Activated T-helper 17 cell treated with anti-CD3 and anti-CD28 coated beads, Interleukin-2, amount 50 U/mL, for 72 hours (primary cell): ENCODE data around the gene HSBP1. TPM values are rescaled to one million over a fixed set of nuclear protein-coding genes. Genes with fewer than 3 reads are reported as not detected.
A peak's percentile ranks its signal among the peaks of the same experiment; 100 is the strongest.

Experiments used
- ATAC-seq: fragments of 150-1000 bp; cut with Tn5 transposase; replicated peaks from 2 replicates; pipeline ENCODE4 v1.10.0; 2021; ENCODE audit warnings: mild to moderate bottlenecking, moderate library complexity
- H3K27ac Mint-ChIP-seq: one replicate; pipeline ENCODE4 v1.8.0; 2022; ENCODE audit warnings: mixed read lengths
- H3K27me3 Mint-ChIP-seq: one replicate; pipeline ENCODE4 v1.8.0; 2022; ENCODE audit warnings: mixed read lengths
- H3K36me3 Mint-ChIP-seq: one replicate; pipeline ENCODE4 v1.8.0; 2022; ENCODE audit warnings: low read depth, mild to moderate bottlenecking, mixed read lengths
- H3K4me1 Mint-ChIP-seq: one replicate; pipeline ENCODE4 v1.8.0; 2022; ENCODE audit warnings: mixed read lengths
- H3K4me3 Mint-ChIP-seq: one replicate; pipeline ENCODE4 v1.8.0; 2022; ENCODE audit warnings: mild to moderate bottlenecking, mixed read lengths
- H3K9me3 Mint-ChIP-seq: one replicate; pipeline ENCODE4 v1.8.0; 2022; ENCODE audit warnings: mixed read lengths
- total RNA-seq, 2 donors: library from RNA; stranded (reverse); gene quantifications; one replicate each; pipeline ENCODE4 v1.2.3, GENCODE V29; 2022

The HSBP1 gene
- total RNA-seq, 2 donors from 2014 or later: 47.9 to 75.3 TPM

DNA sequence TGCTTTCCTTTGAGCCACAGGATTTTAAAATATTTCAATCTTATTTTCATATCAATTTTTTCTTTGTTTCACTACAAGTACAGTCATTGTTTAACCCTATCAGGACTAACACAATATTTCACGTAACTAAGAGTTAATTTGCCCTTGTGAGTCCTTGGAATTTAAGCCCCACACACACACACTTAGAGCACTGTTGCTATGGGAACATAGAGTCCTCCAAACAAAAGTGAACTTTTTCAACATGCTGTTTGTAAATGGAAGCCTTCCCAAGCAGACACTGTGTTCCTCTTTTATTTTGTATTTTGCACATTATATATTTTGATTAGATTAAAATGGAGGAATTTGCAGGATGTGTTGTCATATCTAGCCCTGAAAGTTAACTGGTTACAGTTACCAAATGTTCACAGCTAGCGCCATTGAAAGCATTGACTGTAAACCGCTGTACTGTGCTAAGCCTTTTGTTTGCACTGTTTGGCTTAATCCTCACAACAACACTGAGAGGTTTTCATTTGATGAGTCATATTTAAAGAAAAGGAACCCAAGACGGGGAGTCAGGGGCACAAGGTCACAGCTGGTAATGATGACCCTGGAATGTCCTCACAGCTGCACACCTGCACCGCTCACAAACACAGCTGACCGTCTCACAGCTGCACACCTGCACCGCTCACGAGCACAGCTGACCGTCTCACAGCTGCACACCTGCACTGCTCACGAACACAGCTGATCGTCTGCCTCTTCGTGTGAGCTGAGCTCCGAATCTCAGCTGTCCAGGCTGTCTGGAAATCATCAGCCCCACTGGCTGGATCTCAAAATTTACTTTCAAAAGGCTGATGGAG is 6.3 kb downstream of the HSBP1 start:
- H3K4me1 Mint-ChIP-seq: peaks cover 3% of the 10 kb centered on the region
- H3K4me3 Mint-ChIP-seq: no peak overlapping the region
- no peaks in the 10 kb centered on the region for H3K9me3 Mint-ChIP-seq
- no peak overlapping the region for H3K27ac Mint-ChIP-seq
- ATAC-seq: peak; percentile 21
- peaks cover 44% of the 10 kb centered on the region for H3K36me3 Mint-ChIP-seq
- H3K27me3 Mint-ChIP-seq: no peaks in the 10 kb centered on the region

DNA sequence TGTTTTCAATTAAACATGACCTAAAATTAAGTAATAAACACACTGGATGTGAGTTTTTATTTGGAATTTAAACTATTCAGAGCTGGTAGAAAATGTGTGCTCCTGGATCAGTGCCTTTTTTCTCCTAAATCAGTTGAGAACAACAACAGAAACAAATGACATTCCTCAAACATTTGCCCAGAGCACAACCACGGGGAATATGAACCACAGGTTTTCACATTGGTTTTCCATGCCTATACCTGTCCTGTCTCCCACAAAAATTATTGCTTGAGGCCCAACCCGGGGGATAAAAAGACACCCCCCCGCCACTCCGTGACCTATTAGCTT is 6.8 kb downstream of the HSBP1 start:
- Mint-ChIP-seq H3K27ac (no peak overlapping the region), H3K27me3 (no peaks in the 10 kb centered on the region), H3K4me3 (no peak overlapping the region), H3K4me1 (no peaks in the 10 kb centered on the region), H3K36me3 (peaks cover 38% of the 10 kb centered on the region), H3K9me3 (no peaks in the 10 kb centered on the region)
- ATAC-seq: no peak

DNA sequence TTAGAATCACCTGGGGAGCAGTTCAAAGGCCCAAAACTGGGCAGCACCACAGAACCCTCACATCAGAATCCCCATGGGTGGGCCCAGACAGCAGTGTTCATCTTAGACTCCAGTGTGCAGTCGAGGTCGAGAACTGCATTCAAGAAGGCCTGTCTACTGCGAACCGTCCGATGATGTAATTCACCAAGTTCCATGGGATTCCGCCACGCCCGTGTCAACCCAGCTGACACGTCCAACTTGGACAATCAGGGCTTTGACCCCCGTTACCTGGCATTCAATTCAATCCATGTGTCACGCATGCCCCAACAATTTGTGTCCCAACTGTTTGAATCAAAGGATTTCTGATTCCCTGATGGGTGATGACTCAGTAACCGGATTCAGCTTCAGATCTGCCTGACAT is 9.2 kb downstream of the HSBP1 start:
- no peak overlapping the region for H3K4me3 Mint-ChIP-seq
- H3K4me1 Mint-ChIP-seq: no peaks in the 10 kb centered on the region
- H3K27ac Mint-ChIP-seq: no peak overlapping the region
- H3K36me3 Mint-ChIP-seq: peaks cover 14% of the 10 kb centered on the region
- no peaks in the 10 kb centered on the region for H3K9me3 Mint-ChIP-seq
- no peak for ATAC-seq
- H3K27me3 Mint-ChIP-seq: no peaks in the 10 kb centered on the region

DNA sequence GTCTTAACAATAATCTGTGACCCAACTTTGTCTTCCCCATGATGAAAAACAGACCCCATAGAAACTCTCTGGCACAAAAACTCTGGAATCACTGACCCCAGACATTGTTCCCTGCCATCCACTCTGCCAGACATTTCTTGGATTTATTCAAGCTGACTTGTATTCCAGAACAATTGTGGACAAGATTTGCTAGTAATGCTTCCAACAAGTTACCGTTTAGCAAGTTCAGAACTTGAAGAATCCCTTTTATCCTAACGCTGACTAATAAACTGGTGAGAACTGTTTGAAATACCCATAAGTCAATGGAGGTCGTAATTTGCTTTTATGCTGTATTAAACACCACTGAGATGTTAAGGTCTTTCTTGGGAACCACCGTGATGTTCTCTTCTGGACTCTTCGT is 10.5 kb downstream of the HSBP1 start:
- Mint-ChIP-seq H3K4me3 (no peak overlapping the region), H3K27ac (no peak overlapping the region), H3K9me3 (no peaks in the 10 kb centered on the region), H3K36me3 (peaks cover 2% of the 10 kb centered on the region), H3K27me3 (peaks cover 6% of the 10 kb centered on the region), H3K4me1 (peaks cover 4% of the 10 kb centered on the region)
- no peak for ATAC-seq

DNA sequence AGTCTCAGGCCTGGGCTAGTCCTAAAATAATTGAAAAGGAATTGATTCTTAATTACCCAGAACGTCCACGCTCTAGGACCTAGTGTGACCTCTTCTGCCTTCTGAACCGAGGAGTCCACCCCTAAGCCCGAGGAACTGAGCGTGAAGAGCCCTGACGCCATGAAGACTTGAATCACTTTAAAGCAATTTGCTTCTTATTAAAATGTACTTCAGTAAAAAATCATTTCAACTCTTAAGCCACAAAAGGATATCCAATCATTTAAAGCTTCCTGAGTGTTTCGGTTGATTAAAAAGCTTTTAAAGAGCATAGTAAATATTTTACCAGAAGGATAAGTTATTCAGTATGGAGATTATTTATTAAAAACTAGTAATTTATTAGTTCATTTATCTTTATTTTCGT is 11.6 kb downstream of the HSBP1 start:
- peaks cover 4% of the 10 kb centered on the region for H3K4me1 Mint-ChIP-seq
- ATAC-seq: no peak
- no peaks in the 10 kb centered on the region for H3K36me3 Mint-ChIP-seq
- H3K4me3 Mint-ChIP-seq: no peak overlapping the region
- no peaks in the 10 kb centered on the region for H3K9me3 Mint-ChIP-seq
- peaks cover 6% of the 10 kb centered on the region for H3K27me3 Mint-ChIP-seq
- H3K27ac Mint-ChIP-seq: no peak overlapping the region

DNA sequence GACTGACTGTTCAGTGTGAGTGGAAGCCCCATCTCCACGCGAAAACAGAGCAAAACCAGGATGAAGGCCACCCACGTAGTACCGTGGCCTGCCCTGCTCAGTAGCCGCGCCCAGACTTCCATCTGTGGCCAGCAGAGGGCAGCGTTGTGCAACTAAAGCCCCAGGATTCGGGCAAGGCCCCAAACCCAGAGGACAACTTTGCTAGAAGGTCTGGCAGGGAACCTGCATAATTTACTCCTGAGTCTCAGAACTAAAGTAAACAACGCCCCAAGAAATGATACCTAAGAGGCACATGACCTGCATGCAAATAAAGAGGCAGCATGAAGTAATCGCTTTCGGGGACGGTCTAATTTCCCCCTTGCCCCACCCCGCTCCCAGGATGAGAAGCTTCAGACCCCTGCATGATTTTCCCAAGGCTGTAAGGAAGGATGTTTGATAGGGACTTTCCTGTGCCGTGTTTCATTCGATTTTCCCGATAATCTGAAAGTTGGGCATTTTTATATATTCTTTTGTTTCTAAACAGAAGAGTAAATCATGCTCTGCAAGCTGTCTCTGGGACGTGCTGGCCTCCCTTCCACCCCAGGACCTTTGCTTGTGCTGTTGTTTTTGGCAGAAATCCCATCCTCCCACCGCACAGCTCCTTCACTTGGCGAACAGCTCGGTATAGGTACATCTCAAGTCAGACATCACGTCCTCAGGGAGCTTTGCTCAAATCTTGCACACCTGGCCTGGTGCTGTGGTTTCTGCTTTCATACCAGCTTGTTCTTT is 18.6 kb downstream of the HSBP1 start:
- Mint-ChIP-seq H3K4me3 (peak overlapping the region; percentile 22), H3K27ac (no peak overlapping the region), H3K36me3 (no peaks in the 10 kb centered on the region), H3K27me3 (peaks cover 10% of the 10 kb centered on the region), H3K9me3 (no peaks in the 10 kb centered on the region), H3K4me1 (peaks cover 4% of the 10 kb centered on the region)
- ATAC-seq: peak; percentile 97

DNA sequence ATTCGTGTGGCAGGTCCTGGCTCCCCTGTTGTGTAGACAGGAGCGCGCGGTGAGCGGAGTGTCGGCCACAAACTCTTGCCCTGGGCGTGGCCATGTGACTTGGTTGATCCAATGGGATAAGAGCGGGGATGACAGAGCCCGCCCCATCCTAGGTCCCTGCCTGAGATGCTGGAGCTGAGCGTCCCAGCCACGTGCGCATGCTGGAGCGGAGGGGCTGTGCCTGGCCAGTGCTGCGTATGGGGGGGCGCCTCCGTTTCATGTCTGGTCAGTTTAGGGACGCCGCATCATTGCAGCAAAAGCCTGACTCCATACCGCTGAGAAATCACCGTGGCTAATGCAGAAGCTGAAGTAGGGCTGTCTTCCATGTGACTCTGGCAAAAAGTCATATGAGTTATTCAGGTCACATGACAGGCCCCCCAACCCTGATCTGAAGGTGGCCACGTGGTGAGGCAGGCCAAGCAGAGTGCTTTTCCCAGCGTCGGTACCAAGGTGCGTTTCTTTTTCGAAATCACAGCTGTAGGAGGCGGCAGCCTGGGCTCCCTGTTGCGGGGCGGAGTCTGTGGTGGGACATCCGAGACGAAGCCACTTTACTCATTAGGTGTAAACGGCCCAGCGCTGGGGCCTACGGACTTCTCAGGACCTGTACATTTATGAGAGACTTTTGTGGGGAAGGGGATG is 22.5 kb downstream of the HSBP1 start:
- Mint-ChIP-seq H3K27ac (no peak overlapping the region), H3K36me3 (no peaks in the 10 kb centered on the region), H3K4me1 (no peaks in the 10 kb centered on the region), H3K27me3 (no peaks in the 10 kb centered on the region), H3K9me3 (no peaks in the 10 kb centered on the region), H3K4me3 (no peak overlapping the region)
- ATAC-seq: no peak

DNA sequence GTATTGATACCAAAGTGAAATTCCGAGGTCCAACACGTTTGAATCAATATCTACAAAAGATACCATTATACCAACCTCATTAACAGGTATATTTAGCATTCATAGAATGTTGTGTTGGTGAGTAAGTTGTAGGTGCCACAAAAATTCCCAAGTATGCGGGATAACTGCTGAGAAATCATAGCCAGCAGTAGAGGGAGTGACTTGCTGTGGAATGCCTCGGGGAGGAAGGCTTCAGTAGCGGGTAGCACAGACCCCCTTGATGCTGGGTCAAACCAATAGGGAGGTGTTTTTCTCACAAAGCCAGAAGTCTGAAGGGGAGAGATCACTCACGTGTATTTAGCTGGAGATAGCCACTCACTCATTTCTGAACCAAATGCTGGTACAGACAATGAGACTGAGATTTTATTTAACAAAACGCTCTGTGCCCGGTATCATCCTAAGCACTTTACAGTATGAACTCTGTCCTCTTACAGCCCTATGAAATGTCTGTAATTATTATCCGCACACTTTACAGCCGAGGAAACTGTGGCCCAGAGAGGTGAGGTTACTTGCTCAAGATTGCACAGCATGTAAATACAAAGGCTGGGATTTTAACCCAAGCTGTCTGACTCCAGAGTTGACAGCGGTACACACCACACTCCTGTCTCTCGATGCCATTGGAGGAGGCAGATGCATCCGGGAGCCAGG is 23.1 kb downstream of the HSBP1 start:
- ATAC-seq: no peak
- H3K27me3 Mint-ChIP-seq: no peaks in the 10 kb centered on the region
- H3K36me3 Mint-ChIP-seq: no peaks in the 10 kb centered on the region
- H3K9me3 Mint-ChIP-seq: no peaks in the 10 kb centered on the region
- H3K4me3 Mint-ChIP-seq: no peak overlapping the region
- peaks cover 2% of the 10 kb centered on the region for H3K4me1 Mint-ChIP-seq
- no peak overlapping the region for H3K27ac Mint-ChIP-seq

DNA sequence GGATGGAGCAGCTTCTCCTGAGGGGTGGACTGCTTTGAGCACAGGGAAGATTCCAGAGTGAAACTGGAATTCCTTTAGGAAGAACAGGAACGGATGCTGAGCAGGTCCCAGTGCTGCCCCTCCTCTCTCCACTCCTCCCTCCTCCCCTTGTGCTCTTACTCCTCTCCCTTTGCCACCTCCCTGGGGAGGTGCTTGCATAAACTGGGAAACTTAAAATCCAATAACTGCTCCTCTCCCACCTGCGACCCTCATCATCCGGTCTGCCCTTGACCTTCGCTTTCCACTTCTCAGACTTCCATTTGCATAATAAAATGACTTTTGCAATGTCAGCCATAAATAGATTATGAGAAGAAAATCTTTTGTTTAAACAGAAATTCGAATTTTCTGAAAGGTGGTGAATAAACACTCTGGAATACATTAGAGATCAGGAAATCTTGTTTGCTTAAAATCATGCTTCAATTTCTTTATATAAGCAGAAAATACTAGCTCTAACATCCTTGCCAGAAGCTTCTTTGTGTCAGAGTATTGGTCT is 23.7 kb downstream of the HSBP1 start:
- no peaks in the 10 kb centered on the region for H3K27me3 Mint-ChIP-seq
- H3K4me1 Mint-ChIP-seq: peaks cover 7% of the 10 kb centered on the region
- H3K36me3 Mint-ChIP-seq: no peaks in the 10 kb centered on the region
- no peak for ATAC-seq
- H3K9me3 Mint-ChIP-seq: no peaks in the 10 kb centered on the region
- H3K4me3 Mint-ChIP-seq: no peak overlapping the region
- H3K27ac Mint-ChIP-seq: no peak overlapping the region

DNA sequence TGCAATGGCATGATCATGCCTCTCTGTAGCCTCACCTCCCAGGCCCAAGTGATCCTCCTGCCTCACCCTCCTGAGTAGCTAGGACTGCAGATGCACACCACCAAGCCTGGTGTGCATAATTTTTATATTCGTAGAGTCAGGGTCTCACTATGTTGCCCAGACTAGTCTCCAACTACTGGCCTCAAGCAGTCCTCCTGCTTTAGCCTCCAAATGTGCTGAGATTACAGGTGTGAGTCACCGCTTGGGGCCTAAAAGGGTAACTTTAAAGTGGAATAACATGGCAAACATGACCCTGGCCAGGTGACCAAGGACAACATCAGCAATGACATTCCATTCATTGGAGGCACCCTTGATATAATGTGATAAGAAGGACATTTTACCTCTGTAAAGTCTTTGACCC is 26.1 kb downstream of the HSBP1 start:
- Mint-ChIP-seq H3K27ac (no peak overlapping the region), H3K9me3 (no peaks in the 10 kb centered on the region), H3K4me3 (no peak overlapping the region), H3K36me3 (no peaks in the 10 kb centered on the region), H3K4me1 (peaks cover 7% of the 10 kb centered on the region), H3K27me3 (peaks cover 11% of the 10 kb centered on the region)
- no peak for ATAC-seq

DNA sequence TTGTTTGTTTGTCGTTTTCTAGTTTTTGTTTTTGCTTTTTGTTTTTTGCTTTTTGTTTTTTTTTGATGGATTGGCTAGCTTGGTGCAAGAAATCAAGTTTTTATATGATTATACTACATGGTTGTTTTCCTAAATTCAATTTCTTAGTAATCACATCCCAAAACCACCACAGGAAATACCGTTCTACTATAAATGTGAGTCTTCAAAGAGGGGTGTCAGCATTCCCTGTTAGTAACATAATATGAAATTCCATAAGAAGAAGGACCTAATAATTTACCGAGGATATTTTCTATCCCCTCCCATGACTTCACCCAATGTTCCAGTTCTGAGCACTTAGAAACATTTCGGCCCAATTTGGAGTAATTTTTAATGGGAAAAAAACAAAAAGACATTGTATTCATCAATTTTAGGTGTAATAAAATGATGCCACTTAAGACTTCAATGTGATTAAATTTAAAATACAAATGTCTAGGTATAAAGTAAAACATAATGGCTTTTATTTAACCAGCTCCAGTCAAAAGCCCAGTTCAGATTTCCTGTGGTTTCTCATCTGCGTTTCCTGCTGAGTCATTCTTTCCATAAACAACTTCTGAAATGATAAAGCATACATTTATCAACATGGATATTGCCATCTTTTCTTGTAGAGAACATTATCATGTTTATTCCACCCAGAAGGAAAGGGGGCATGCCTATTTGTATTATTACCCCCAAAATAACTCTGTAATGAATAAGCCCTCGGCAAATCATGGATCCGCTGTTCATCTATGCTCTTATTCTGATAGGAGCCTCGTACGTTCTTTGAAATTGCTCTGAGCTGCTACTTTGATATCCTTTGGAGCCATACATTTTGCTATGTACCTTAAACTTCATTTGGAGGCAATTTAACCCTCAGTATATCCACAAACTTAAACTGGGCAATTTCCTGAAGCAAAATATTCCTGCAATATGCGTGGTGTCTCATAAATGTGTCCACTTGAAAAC is 28.1 kb downstream of the HSBP1 start:
- H3K9me3 Mint-ChIP-seq: no peaks in the 10 kb centered on the region
- H3K27ac Mint-ChIP-seq: peak overlapping the region; percentile 32
- ATAC-seq: peak; percentile 43
- peaks cover 7% of the 10 kb centered on the region for H3K4me1 Mint-ChIP-seq
- H3K36me3 Mint-ChIP-seq: no peaks in the 10 kb centered on the region
- peaks cover 11% of the 10 kb centered on the region for H3K27me3 Mint-ChIP-seq
- H3K4me3 Mint-ChIP-seq: peak overlapping the region; percentile 6

DNA sequence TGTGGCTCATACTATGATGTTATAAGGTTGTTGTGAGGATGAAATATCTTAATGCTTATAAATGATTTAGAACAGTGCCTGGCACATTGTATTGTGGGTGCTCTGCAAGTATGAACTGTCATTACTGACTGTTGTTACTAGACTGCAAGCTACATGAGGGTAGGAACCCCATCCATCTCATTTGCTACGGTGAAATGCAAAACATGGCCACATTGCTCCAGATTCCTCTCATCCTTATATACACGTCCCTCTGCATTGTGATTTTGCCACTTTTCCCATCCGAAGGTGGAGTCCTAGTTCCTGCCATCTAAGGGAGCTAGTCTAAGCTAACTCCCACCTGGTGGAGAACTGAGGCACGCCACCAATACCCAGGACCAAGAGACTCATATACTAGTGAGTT is 29.8 kb downstream of the HSBP1 start:
- Mint-ChIP-seq H3K4me1 (peaks cover 7% of the 10 kb centered on the region), H3K9me3 (no peaks in the 10 kb centered on the region), H3K27me3 (peaks cover 11% of the 10 kb centered on the region)

DNA sequence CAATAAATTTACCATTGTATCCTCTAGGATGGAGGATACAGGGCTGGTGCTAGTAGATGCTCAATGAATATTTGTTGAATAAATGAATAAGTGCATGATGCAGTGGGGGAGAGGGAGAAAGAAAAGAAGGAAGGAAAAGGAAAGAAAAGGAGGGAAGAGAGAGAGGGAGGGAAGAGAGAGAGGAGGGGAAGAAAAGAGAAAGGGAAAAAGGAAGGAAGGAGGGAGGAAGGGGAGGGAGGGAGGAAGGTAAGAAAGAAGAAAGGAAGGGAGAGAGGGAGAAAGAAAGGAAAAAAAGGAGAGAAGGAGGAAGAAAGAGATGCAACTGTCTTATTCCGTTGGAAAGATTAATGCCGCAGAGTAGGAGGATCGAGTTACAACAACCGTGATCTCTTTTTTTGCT is 30.4 kb downstream of the HSBP1 start:
- ATAC-seq: no peak
- H3K4me1 Mint-ChIP-seq: peaks cover 7% of the 10 kb centered on the region
- peaks cover 11% of the 10 kb centered on the region for H3K27me3 Mint-ChIP-seq
- no peaks in the 10 kb centered on the region for H3K9me3 Mint-ChIP-seq
- no peaks in the 10 kb centered on the region for H3K36me3 Mint-ChIP-seq
- no peak overlapping the region for H3K4me3 Mint-ChIP-seq
- no peak overlapping the region for H3K27ac Mint-ChIP-seq

More for the DNA sequence above, 29.8 kb downstream of the HSBP1 start:
- Mint-ChIP-seq H3K27ac (no peak overlapping the region), H3K4me3 (no peak overlapping the region), H3K36me3 (no peaks in the 10 kb centered on the region)
- ATAC-seq: no peak
